ENCODE results near the gene BAZ2A.

Gene BAZ2A

DNA sequence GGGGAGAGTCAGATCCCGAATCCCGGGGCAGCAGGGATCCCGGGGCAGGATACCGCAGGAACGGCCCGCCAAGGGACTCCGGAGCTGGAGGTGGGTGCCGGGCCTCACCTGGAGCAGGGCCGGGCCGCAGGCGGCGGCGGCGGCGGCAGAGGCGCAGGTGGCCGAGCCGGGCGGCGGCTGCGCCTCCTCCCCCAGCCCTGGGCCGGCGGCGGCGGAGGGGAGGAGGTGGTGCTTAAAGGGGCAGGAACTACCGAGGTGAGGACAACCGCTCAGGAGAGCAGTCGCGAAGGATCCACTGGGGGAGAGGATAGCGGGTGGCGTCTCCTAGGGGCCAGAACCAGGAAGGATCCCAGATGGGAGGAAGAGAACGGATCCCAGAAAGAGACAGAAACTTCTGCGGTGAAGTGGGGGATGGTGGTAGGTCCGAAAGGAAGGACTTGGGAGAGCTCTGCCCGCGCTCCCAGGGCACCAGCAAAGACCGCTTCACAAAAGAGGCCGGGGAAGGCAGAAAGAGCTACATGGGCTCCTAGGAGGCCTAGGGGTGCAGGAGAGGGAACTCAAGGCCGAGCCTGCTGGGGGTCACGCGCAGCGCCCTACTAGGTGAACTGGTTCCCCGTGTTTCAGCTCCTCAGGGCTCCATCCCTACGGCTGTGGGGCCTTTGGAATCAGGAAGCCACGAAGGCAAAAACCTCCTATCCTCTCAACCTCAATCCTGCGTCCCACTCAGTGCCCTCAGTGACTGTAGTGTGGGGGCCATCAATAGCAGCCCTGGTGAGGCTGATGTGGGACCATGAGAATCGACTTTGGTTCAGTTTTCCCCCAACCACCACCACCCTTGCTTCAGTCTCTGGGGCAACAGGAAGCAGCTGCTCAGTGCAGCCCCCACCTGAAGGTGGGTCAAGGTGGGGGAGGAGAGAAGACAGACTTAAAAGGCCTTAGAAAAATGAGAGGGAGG lies 5.0 kb upstream of the BAZ2A start:
- peak overlapping the region; percentile 84 for H3K4me3 ChIP-seq (ENCODE audit: low read depth, low read length)
- TF ChIP-seq, protein P1, sequence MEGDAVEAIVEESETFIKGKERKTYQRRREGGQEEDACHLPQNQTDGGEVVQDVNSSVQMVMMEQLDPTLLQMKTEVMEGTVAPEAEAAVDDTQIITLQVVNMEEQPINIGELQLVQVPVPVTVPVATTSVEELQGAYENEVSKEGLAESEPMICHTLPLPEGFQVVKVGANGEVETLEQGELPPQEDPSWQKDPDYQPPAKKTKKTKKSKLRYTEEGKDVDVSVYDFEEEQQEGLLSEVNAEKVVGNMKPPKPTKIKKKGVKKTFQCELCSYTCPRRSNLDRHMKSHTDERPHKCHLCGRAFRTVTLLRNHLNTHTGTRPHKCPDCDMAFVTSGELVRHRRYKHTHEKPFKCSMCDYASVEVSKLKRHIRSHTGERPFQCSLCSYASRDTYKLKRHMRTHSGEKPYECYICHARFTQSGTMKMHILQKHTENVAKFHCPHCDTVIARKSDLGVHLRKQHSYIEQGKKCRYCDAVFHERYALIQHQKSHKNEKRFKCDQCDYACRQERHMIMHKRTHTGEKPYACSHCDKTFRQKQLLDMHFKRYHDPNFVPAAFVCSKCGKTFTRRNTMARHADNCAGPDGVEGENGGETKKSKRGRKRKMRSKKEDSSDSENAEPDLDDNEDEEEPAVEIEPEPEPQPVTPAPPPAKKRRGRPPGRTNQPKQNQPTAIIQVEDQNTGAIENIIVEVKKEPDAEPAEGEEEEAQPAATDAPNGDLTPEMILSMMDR (IDR thresholded peaks at IDR 0.05; ENCODE audit: borderline replicate concordance, insufficient read depth, low read depth, low read length): peak; percentile 42; the same call in 1 of the 2 replicates

- TF ChIP-seq, protein P1 (IDR thresholded peaks at IDR 0.05; ENCODE audit: borderline replicate concordance, insufficient read depth, low read depth, low read length): no peak
- peak overlapping the region; percentile 84 for H3K4me3 ChIP-seq (ENCODE audit: low read depth, low read length)
Measured at GRCh38 chr12:56634242-56634836, 4.2 kb upstream of the BAZ2A start.

GRCh38 chr12:56633468-56634241 lies 3.5 kb upstream of the BAZ2A start:
- TF ChIP-seq, protein P1 (IDR thresholded peaks at IDR 0.05; ENCODE audit: borderline replicate concordance, insufficient read depth, low read depth, low read length): no peak
- H3K4me3 ChIP-seq (ENCODE audit: low read depth, low read length): peak overlapping the region; percentile 84

DNA sequence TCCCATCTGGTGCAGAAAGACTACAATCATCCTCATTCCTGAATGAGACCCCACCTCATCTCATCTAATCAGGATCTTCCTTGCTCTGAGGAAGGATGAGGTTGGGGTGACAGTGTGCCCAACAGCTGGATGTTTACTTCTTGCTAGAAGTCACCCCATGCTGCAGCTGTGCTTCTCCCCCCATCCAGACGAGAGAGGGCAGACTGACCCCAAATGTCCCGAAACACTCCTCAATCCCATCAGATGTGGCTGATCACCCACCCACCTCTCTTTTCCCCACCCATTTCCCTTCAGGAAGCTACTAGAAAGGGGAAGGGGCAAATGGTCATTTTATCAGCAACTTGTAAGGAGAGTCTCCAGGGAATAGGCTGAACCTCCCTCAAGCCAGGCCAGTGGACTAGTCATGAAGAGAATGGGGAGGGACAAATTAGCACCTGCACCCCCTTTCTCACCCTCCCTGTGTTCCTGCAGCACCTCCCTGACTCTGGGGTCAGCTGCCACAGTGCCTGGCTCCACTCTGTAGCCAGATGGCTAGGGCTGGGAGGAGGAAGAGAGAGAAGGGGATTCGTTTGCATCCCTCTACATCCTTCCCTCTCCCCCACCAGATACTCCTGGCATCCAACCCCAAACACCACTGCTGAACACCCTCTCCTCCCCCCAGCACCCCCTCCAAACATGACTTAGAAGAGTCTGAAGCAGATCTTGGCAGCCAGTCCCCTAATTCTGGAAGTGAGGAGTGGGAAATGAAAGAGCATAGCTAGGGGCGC lies 2.8 kb upstream of the BAZ2A start:
- H3K4me3 ChIP-seq (ENCODE audit: low read depth, low read length): peak overlapping the region; percentile 40
- TF ChIP-seq, protein P1 (IDR thresholded peaks at IDR 0.05; ENCODE audit: borderline replicate concordance, insufficient read depth, low read depth, low read length): no peak

GRCh38 chr12:56631790-56632700 lies 1.9 kb upstream of the BAZ2A start:
- TF ChIP-seq, protein P1 (IDR thresholded peaks at IDR 0.05; ENCODE audit: borderline replicate concordance, insufficient read depth, low read depth, low read length): no peak
- H3K4me3 ChIP-seq (ENCODE audit: low read depth, low read length): peak overlapping the region; percentile 40

Measured in GM12875 (cell line).